ENCODE data around the gene C1orf105.

- TF ChIP-seq POLR2AphosphoS5 (IDR thresholded peaks at IDR 0.05) (no peak), CTCF (IDR thresholded peaks at IDR 0.05) (no peak), POLR2A (IDR thresholded peaks at IDR 0.05) (no peak), EP300 (IDR thresholded peaks at IDR 0.05) (no peak)
These were observed 49.7 kb downstream of the C1orf105 start for GRCh38 chr1:172470149-172470548.

Measured in suprapubic skin (tissue), 4 donors.